K562 (cell line): ENCODE measurements around the gene LPCAT1. TPM values are rescaled to one million over a fixed set of nuclear protein-coding genes. Genes with fewer than 3 reads are reported as not detected.

Source experiments
- BMI1 ChIP-seq: fragments of 150-350 bp; IDR thresholded peaks from 2 replicates; pipeline ENCODE4 v1.6.1; 2014; ENCODE audit warnings: low read length
- ELF1 ChIP-seq: fragments of 200-800 bp; sonication (Bioruptor generic); IDR thresholded peaks from 2 replicates; pipeline ENCODE4 v1.6.1; 2016; ENCODE audit warnings: missing genetic modification characterization, missing compliant biosample characterization
- ELK3 ChIP-seq: fragments of 450-650 bp; formaldehyde crosslinking; IDR thresholded peaks from 2 replicates; pipeline ENCODE4 v1.4.0; 2020; ENCODE audit warnings: mild to moderate bottlenecking
- KLF10 ChIP-seq: fragments of 250-450 bp; sonication (Bioruptor Pico); IDR thresholded peaks from 2 replicates; pipeline ENCODE4 v1.6.1; 2021; ENCODE audit warnings: matching md5 sums
- MNT ChIP-seq, 2 experiments: fragments of 450-650 bp; conservative IDR thresholded peaks; 2 replicates each; pipeline ENCODE4 v1.6.1; 2017; ENCODE audit warnings: mild to moderate bottlenecking in 2 of 2, moderate library complexity in 2 of 2
- PRDM10 ChIP-seq: fragments of 450-650 bp; IDR thresholded peaks from 2 replicates; pipeline ENCODE4 v1.6.1; 2018; ENCODE audit not compliant: partially characterized antibody
- RUNX1 ChIP-seq: sonication (generic); IDR thresholded peaks from 2 replicates; pipeline ENCODE4 v1.6.1; 2016; ENCODE audit warnings: antibody characterized with exemption, low read depth
- THRB ChIP-seq: fragments of 450-650 bp; formaldehyde crosslinking; conservative IDR thresholded peaks from 2 replicates; pipeline ENCODE4 v1.4.0; 2022; ENCODE audit warnings: mild to moderate bottlenecking, missing genetic modification characterization
- XRCC5 ChIP-seq: fragments of 200-400 bp; formaldehyde crosslinking; IDR thresholded peaks from 2 replicates; pipeline ENCODE4 v1.6.1; 2017; ENCODE audit warnings: low read depth, mild to moderate bottlenecking, low read length
- ZBTB1 ChIP-seq: sonication (generic); formaldehyde crosslinking; IDR thresholded peaks from 2 replicates; pipeline ENCODE4 v1.8.1; 2023; ENCODE audit warnings: missing genetic modification reagents, low read depth, mild to moderate bottlenecking, borderline replicate concordance
- ZNF212 ChIP-seq: fragments of 450-650 bp; formaldehyde crosslinking; IDR thresholded peaks from 2 replicates; pipeline ENCODE4 v1.4.0; 2020; ENCODE audit warnings: mild to moderate bottlenecking
- ZNF717 ChIP-seq: fragments of 250-450 bp; sonication (Bioruptor Pico); IDR thresholded peaks from 2 replicates; pipeline ENCODE4 v1.5.0; 2021
- polyA plus RNA-seq, 8 experiments: library from polyadenylated mRNA; depleted of rRNA in 4 of 8; stranded (reverse) in 5 of 8; unstranded in 3 of 8; fragments of >200 nt; fragmentation: Nextera tagmentation in 2 of 8; fragmentation: Illumina TruSeq in 1 of 8; extraction: Ambion mirVana in 2 of 8; extraction: Trizol in 1 of 8; gene quantifications; 2 replicates each; pipeline versions ENCODE4 v1.2.1 to v1.2.3, GENCODE V29; 2011 to 2014; ENCODE audit warnings: inconsistent platforms in 1 of 8, missing spikeins in 1 of 8
- total RNA-seq, 7 experiments: library from RNA; depleted of rRNA in 6 of 7; stranded (reverse); fragments of >200 nt in 6 of 7; fragmentation: Illumina TruSeq in 2 of 7; extraction: Trizol in 2 of 7; gene quantifications; 2 replicates each; pipeline versions ENCODE4 v1.2.1 to v1.2.3, GENCODE V29; 2011 to 2021; ENCODE audit warnings: low replicate concordance in 1 of 7
- TF ChIP-seq, protein P1 (sequence below): sonication (generic); formaldehyde crosslinking; IDR thresholded peaks from 2 replicates; pipeline ENCODE4 v1.8.0; 2023; ENCODE audit warnings: missing genetic modification reagents, mild to moderate bottlenecking, borderline replicate concordance

LPCAT1 gene
- total and polyA plus RNA-seq, 9 of the 15 experiments (the other 6 are each of a cell fraction or from before 2014, with no cell fraction given), result 0.14 to 18.4 (median 13.9) TPM

GRCh38 chr5:1522601-1523479, 920 bp downstream of the LPCAT1 start (continued):
- no peak for TF ChIP-seq BMI1
- no peak for TF ChIP-seq RUNX1
- TF ChIP-seq ZBTB1 (CRISPR knock-in tag), result peak; percentile 46; the same call in 1 of the 2 replicates
- no peak for TF ChIP-seq ELF1 (tag)
- no peak for TF ChIP-seq ZNF717 (CRISPR knock-in tag)
- no peak for TF ChIP-seq ZNF212 (CRISPR knock-in tag)
- no peak for TF ChIP-seq THRB (CRISPR knock-in tag)
- no peak for TF ChIP-seq PRDM10
- TF ChIP-seq ELK3 (CRISPR knock-in tag), result no peak
- no peak for TF ChIP-seq KLF10 (CRISPR knock-in tag)
- no peak for TF ChIP-seq XRCC5
- TF ChIP-seq, protein P1, sequence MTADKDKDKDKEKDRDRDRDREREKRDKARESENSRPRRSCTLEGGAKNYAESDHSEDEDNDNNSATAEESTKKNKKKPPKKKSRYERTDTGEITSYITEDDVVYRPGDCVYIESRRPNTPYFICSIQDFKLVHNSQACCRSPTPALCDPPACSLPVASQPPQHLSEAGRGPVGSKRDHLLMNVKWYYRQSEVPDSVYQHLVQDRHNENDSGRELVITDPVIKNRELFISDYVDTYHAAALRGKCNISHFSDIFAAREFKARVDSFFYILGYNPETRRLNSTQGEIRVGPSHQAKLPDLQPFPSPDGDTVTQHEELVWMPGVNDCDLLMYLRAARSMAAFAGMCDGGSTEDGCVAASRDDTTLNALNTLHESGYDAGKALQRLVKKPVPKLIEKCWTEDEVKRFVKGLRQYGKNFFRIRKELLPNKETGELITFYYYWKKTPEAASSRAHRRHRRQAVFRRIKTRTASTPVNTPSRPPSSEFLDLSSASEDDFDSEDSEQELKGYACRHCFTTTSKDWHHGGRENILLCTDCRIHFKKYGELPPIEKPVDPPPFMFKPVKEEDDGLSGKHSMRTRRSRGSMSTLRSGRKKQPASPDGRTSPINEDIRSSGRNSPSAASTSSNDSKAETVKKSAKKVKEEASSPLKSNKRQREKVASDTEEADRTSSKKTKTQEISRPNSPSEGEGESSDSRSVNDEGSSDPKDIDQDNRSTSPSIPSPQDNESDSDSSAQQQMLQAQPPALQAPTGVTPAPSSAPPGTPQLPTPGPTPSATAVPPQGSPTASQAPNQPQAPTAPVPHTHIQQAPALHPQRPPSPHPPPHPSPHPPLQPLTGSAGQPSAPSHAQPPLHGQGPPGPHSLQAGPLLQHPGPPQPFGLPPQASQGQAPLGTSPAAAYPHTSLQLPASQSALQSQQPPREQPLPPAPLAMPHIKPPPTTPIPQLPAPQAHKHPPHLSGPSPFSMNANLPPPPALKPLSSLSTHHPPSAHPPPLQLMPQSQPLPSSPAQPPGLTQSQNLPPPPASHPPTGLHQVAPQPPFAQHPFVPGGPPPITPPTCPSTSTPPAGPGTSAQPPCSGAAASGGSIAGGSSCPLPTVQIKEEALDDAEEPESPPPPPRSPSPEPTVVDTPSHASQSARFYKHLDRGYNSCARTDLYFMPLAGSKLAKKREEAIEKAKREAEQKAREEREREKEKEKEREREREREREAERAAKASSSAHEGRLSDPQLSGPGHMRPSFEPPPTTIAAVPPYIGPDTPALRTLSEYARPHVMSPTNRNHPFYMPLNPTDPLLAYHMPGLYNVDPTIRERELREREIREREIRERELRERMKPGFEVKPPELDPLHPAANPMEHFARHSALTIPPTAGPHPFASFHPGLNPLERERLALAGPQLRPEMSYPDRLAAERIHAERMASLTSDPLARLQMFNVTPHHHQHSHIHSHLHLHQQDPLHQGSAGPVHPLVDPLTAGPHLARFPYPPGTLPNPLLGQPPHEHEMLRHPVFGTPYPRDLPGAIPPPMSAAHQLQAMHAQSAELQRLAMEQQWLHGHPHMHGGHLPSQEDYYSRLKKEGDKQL (CRISPR knock-in tag), result no peak
- TF ChIP-seq MNT (conservative IDR thresholded peaks at IDR 0.05), result no peak
